HCT116 (cell line): ENCODE measurements around the gene EPS8. TPM values are rescaled to one million over a fixed set of nuclear protein-coding genes. Genes with fewer than 3 reads are reported as not detected.

Source experiments
- ATAC-seq: fragments of 200-7000 bp; cut with Tn5 transposase; 2 replicates; pipeline ENCODE4 v1.9.1; 2020; ENCODE audit warnings: mild to moderate bottlenecking, moderate library complexity
- BruUV-seq: library from RNA; stranded (reverse); fragments of 400-500 nt; replicated peaks from 2 replicates; lab custom pipeline; 2021; lab: Mats Ljungman, UMichigan
- CTCF ChIA-PET: fragments of 300-600 bp; sonication (Branson Sonifier 250); formaldehyde crosslinking; loops from one replicate; lab custom pipeline; 2021; ENCODE audit warnings: antibody characterized with exemption; lab: Charles Lee
- POLR2A ChIA-PET: fragments of 300-600, 350-600 bp; sonication (Branson Sonifier 250); formaldehyde crosslinking; loops from one replicate; lab custom pipeline; 2021; ENCODE audit warnings: antibody characterized with exemption; lab: Charles Lee
- RAD21 ChIA-PET, 2 experiments: fragments of 300-600 bp; sonication (Branson Sonifier 250); formaldehyde crosslinking; loops; one replicate each; lab custom pipeline; 2023; ENCODE audit warnings: low total read pairs in 2 of 2; ENCODE audit not compliant: uncharacterized antibody in 2 of 2, unreplicated experiment in 2 of 2, low non-redundant PET in 1 of 2; lab: Charles Lee
- DNase-seq: peaks from one replicate; pipeline ENCODE4 v3.0.0-alpha.2; 2010; ENCODE audit warnings: low read depth, low spot score
- H2AFZ ChIP-seq: fragments of 200-600 bp; shearing (Covaris generic), sonication (generic); 2 replicates; pipeline ENCODE4 v1.6.1; 2017; ENCODE audit warnings: low read depth, mixed run types, mixed read lengths, antibody characterized with exemption, low read length; ENCODE audit not compliant: poor library complexity, severe bottlenecking
- H3K27ac ChIP-seq: 2 replicates; pipeline ENCODE4 v1.5.1; 2012; ENCODE audit warnings: low read depth, low read length
- H3K27me3 ChIP-seq: fragments of 200-600 bp; sonication (generic); 2 replicates; pipeline ENCODE4 v1.6.1; 2016; ENCODE audit warnings: mixed run types, low read length, mixed read lengths; ENCODE audit not compliant: insufficient read depth
- H3K36me3 ChIP-seq, 2 experiments: fragments of 200-500 bp in 1 of 2; fragments of 200-600 bp in 1 of 2; sonication (Bioruptor generic) in 1 of 2; sonication (generic) in 1 of 2; 2 replicates each; pipeline versions ENCODE4 v1.5.1 to v1.6.1; 2014 to 2016; ENCODE audit warnings: low read length in 2 of 2, inconsistent platforms in 1 of 2, mixed read lengths in 1 of 2, mixed run types in 1 of 2; ENCODE audit not compliant: insufficient read depth in 2 of 2, control insufficient read depth in 1 of 2
- H3K4me1 ChIP-seq, 2 experiments: fragments of 200-600 bp in 1 of 2; sonication (generic) in 1 of 2; 2 replicates each; pipeline versions ENCODE4 v1.5.1 to v1.6.1; 2012 to 2017; ENCODE audit warnings: low read length in 2 of 2, inconsistent platforms in 1 of 2, mild to moderate bottlenecking in 1 of 2, mixed read lengths in 1 of 2, mixed run types in 1 of 2, moderate library complexity in 1 of 2; ENCODE audit not compliant: insufficient read depth in 2 of 2, control insufficient read depth in 1 of 2
- H3K4me2 ChIP-seq: fragments of 200-600 bp; sonication (generic); 2 replicates; pipeline ENCODE4 v1.6.1; 2017; ENCODE audit warnings: mixed run types, low read length, mixed read lengths
- H3K4me3 ChIP-seq, 2 experiments: fragments of 200-600 bp in 1 of 2; sonication (generic) in 1 of 2; replicated peaks in 1 of 2; 2 replicates each; pipeline ENCODE4 v1.5.1; 2011 to 2016; ENCODE audit warnings: low read length in 2 of 2, control low read depth in 1 of 2, low read depth in 1 of 2, mild to moderate bottlenecking in 1 of 2, mixed read lengths in 1 of 2, mixed run types in 1 of 2
- H3K79me2 ChIP-seq: fragments of 200-600 bp; sonication (generic); 2 replicates; pipeline ENCODE4 v1.6.1; 2017; ENCODE audit warnings: mild to moderate bottlenecking, mixed run types, low read length, moderate library complexity, mixed read lengths; ENCODE audit not compliant: insufficient read depth
- H3K9ac ChIP-seq: fragments of 200-600 bp; sonication (generic); 2 replicates; pipeline ENCODE4 v1.6.1; 2016; ENCODE audit warnings: low read length, mixed read lengths
- H3K9me2 ChIP-seq: fragments of 200-600 bp; sonication (generic), shearing (Covaris generic); 2 replicates; pipeline ENCODE4 v1.6.1; 2017; ENCODE audit warnings: mixed run types, mild to moderate bottlenecking, moderate library complexity; ENCODE audit not compliant: insufficient read depth
- H3K9me3 ChIP-seq, 2 experiments: fragments of 200-500 bp in 1 of 2; fragments of 200-600 bp in 1 of 2; sonication (Bioruptor generic) in 1 of 2; sonication (generic) in 1 of 2; 2 replicates each; pipeline ENCODE4 v1.6.1; 2014 to 2017; ENCODE audit warnings: low read length in 2 of 2, mixed read lengths in 2 of 2, inconsistent platforms in 1 of 2, low read depth in 1 of 2, mild to moderate bottlenecking in 1 of 2, mixed run types in 1 of 2, moderate library complexity in 1 of 2; ENCODE audit not compliant: control insufficient read depth in 1 of 2, insufficient read depth in 1 of 2
- H4K20me1 ChIP-seq: fragments of 200-600 bp; sonication (generic), shearing (Covaris generic); 2 replicates; pipeline ENCODE4 v1.6.1; 2017; ENCODE audit warnings: mixed run types, mild to moderate bottlenecking, moderate library complexity; ENCODE audit not compliant: insufficient read depth
- CBX3 ChIP-seq: IDR thresholded peaks from 2 replicates; pipeline ENCODE4 v1.6.1; 2012; ENCODE audit warnings: low read depth
- CTCF ChIP-seq, 3 experiments: fragments of 200-600 bp in 1 of 3; sonication (generic) in 1 of 3; IDR thresholded peaks in 2 of 3; conservative IDR thresholded peaks in 1 of 3; 2 replicates each; pipeline ENCODE4 v1.5.1; 2012 to 2017; ENCODE audit warnings: low read depth in 2 of 3, low read length in 2 of 3, antibody characterized with exemption in 1 of 3, borderline replicate concordance in 1 of 3, control low read depth in 1 of 3, mild to moderate bottlenecking in 1 of 3, mixed read lengths in 1 of 3, mixed run types in 1 of 3, moderate library complexity in 1 of 3; ENCODE audit not compliant: insufficient read depth in 1 of 3
- EZH2 ChIP-seq: fragments of 200-600 bp; sonication (generic); IDR thresholded peaks from 2 replicates; pipeline ENCODE4 v1.6.1; 2017; ENCODE audit warnings: antibody characterized with exemption, mixed run types
- EZH2phosphoT487 ChIP-seq: fragments of 200-600 bp; IDR thresholded peaks from 2 replicates; pipeline ENCODE4 v1.6.1; 2018; ENCODE audit warnings: antibody characterized with exemption, borderline replicate concordance
- FOSL1 ChIP-seq: IDR thresholded peaks from 2 replicates; pipeline ENCODE4 v1.6.1; 2012; ENCODE audit warnings: low read depth
- JUND ChIP-seq: IDR thresholded peaks from 2 replicates; pipeline ENCODE4 v1.6.1; 2012
- MAX ChIP-seq: IDR thresholded peaks from 2 replicates; pipeline ENCODE4 v1.6.1; 2012
- POLR2A ChIP-seq: IDR thresholded peaks from 2 replicates; pipeline ENCODE4 v1.7.0; 2011; ENCODE audit warnings: borderline replicate concordance; ENCODE audit not compliant: insufficient read depth, insufficient read length; ENCODE audit errors: extremely low read depth
- POLR2AphosphoS5 ChIP-seq: IDR thresholded peaks from 2 replicates; pipeline ENCODE4 v1.6.1; 2011; ENCODE audit warnings: mild to moderate bottlenecking, low read depth, low read length, moderate library complexity
- RAD21 ChIP-seq: IDR thresholded peaks from 2 replicates; pipeline ENCODE4 v1.6.1; 2012; ENCODE audit warnings: low read depth, mild to moderate bottlenecking
- REST ChIP-seq: IDR thresholded peaks from 2 replicates; pipeline ENCODE4 v1.6.1; 2012; ENCODE audit warnings: low read depth
- SIN3A ChIP-seq: IDR thresholded peaks from 2 replicates; pipeline ENCODE4 v1.6.1; 2012; ENCODE audit warnings: low read depth
- SP1 ChIP-seq: IDR thresholded peaks from 2 replicates; pipeline ENCODE4 v1.6.1; 2012; ENCODE audit warnings: low read depth
- SRF ChIP-seq: IDR thresholded peaks from 2 replicates; pipeline ENCODE4 v1.6.1; 2012; ENCODE audit warnings: low read depth
- TCF7L2 ChIP-seq: IDR thresholded peaks from 2 replicates; pipeline ENCODE4 v1.7.0; 2011; ENCODE audit warnings: borderline replicate concordance, inconsistent platforms; ENCODE audit not compliant: insufficient read depth, insufficient read length; ENCODE audit errors: extremely low read depth
- YY1 ChIP-seq: IDR thresholded peaks from 2 replicates; pipeline ENCODE4 v1.6.1; 2011; ENCODE audit warnings: low read length, low read depth, moderate library complexity, mild to moderate bottlenecking; ENCODE audit not compliant: insufficient replicate concordance; ENCODE audit errors: extremely low read depth
- ZFX ChIP-seq: fragments of 450-650 bp; IDR thresholded peaks from 2 replicates; pipeline ENCODE4 v1.6.1; 2017
- intact Hi-C: fragments of 100-400 bp; cut with micrococcal nuclease; formaldehyde crosslinking; loops from 2 replicates; pipeline ENCODE4 v1.10.0; 2022
- total RNA-seq: library from RNA; stranded (reverse); gene quantifications from one replicate; pipeline ENCODE4 v1.2.1, GENCODE V29; 2021; ENCODE audit not compliant: unreplicated experiment

The EPS8 gene
- total RNA-seq, 1 experiment from 2014 or later, result 49.9 TPM

- Histone ChIP-seq H4K20me1 (no peaks in the 10 kb centered on the region), H2AFZ (no peak overlapping the region), H3K4me3 (peak overlapping the region in 1 of 2 experiments; percentile 6; a peak in 2 of 4 replicates), H3K27ac (peak overlapping the region; percentile 84), H3K27me3 (no peaks in the 10 kb centered on the region), H3K9ac (peak overlapping the region; percentile 39), H3K79me2 (no peaks in the 10 kb centered on the region), H3K36me3 (peaks cover 0 to 4% of the 10 kb centered on the region in 2 experiments; a peak in 1 of 4 replicates), H3K4me2 (peak overlapping the region; percentile 57), H3K9me3 (no peaks in the 10 kb centered on the region), H3K4me1 (peaks cover 11 to 31% of the 10 kb centered on the region in 2 experiments), H3K9me2 (no peaks in the 10 kb centered on the region)
- CTCF ChIA-PET, result interaction anchor here (1.9 kb wide), 1 partner anchor 79 kb away, joined by 5 read pairs; no protein-coding TSS in a partner anchor
- ATAC-seq (peak; percentile 64), DNase-seq (peak; percentile 8)
- intact Hi-C loops, result no loop called here
- TSS peak; percentile 74 for BruUV-seq
- POLR2A ChIA-PET, result interaction anchor here (0.7 to 2.4 kb wide), 4 partner anchors 12 to 66 kb away, joined by 4 to 25 read pairs (median 6); no protein-coding TSS in a partner anchor
- no peak for TF ChIP-seq CBX3
- no peak for TF ChIP-seq EZH2phosphoT487
- TF ChIP-seq SP1, result no peak
- no peak for TF ChIP-seq POLR2AphosphoS5
- TF ChIP-seq POLR2A, result no peak
- no peak for TF ChIP-seq REST
- no peak for TF ChIP-seq YY1
- TF ChIP-seq ZFX, result no peak
- TF ChIP-seq CTCF (IDR thresholded peaks at IDR 0.05 in 2 of 3, conservative IDR thresholded peaks at IDR 0.05 in 1 of 3; ENCODE audit: borderline replicate concordance in 1 of 3, insufficient read depth in 1 of 3, low read depth in 2 of 3, low read length in 2 of 3), result no peak
- no peak for TF ChIP-seq MAX
- no peak for TF ChIP-seq FOSL1
- TF ChIP-seq RAD21, result no peak
- TF ChIP-seq JUND, result no peak
- no peak for TF ChIP-seq SIN3A
- TF ChIP-seq TCF7L2, result no peak
- TF ChIP-seq EZH2, result no peak
- no peak for TF ChIP-seq SRF
- RAD21 ChIA-PET, result no interaction called here
Observed at GRCh38 chr12:15662983-15663659, 126.1 kb downstream of the EPS8 start.
